NCI-H1436 (cell line): ENCODE measurements around the gene ANKRD34B.
"Not testable (repeated sequence)": the region's sequence is repeated elsewhere in the genome, so short reads cannot be mapped to it uniquely, and the experiment has no call there.

Experiments
- DNase-seq: peaks from one replicate; lab custom pipeline; 2025; lab: John Stamatoyannopoulos, UW

ANKRD34B gene

GRCh38 chr5:80569961-80570786 lies at the start of gene ANKRD34B:
Gene ANKRD34B (minus strand): TSS chr5:80570280. CDS start chr5:80560019, 10,261 bp downstream.
- DNase-seq: peak; percentile 51

- DNase-seq: no peak
Observed at GRCh38 chr5:80619086-80619485, 49.0 kb upstream of the ANKRD34B start.

- DNase-seq: no peak
Observed at GRCh38 chr5:80618438-80618837, 48.4 kb upstream of the ANKRD34B start.

- no peak for DNase-seq
Observed at GRCh38 chr5:80615266-80615914, 45.3 kb upstream of the ANKRD34B start.

- no peak for DNase-seq
Observed at GRCh38 chr5:80609692-80610091, 39.6 kb upstream of the ANKRD34B start.

- no peak for DNase-seq
Observed at GRCh38 chr5:80608731-80609130, 38.7 kb upstream of the ANKRD34B start.

GRCh38 chr5:80607832-80608231 lies 37.8 kb upstream of the ANKRD34B start:
- no peak for DNase-seq

- DNase-seq: no peak
Observed at GRCh38 chr5:80607343-80607742, 37.3 kb upstream of the ANKRD34B start.

- no peak for DNase-seq
Observed at GRCh38 chr5:80600943-80601693, 31.0 kb upstream of the ANKRD34B start.

- no peak for DNase-seq
Observed at GRCh38 chr5:80597500-80597899, 27.4 kb upstream of the ANKRD34B start.

- DNase-seq: no peak
Observed at GRCh38 chr5:80594810-80595209, 24.7 kb upstream of the ANKRD34B start.

- DNase-seq: no peak
Observed at GRCh38 chr5:80592761-80593160, 22.7 kb upstream of the ANKRD34B start.

GRCh38 chr5:80592105-80592504 lies 22.0 kb upstream of the ANKRD34B start:
- DNase-seq: no peak

GRCh38 chr5:80591352-80591751 lies 21.3 kb upstream of the ANKRD34B start:
- no peak for DNase-seq

GRCh38 chr5:80590766-80591165 lies 20.7 kb upstream of the ANKRD34B start:
- no peak for DNase-seq

- no peak for DNase-seq
Observed at GRCh38 chr5:80588858-80589540, 18.9 kb upstream of the ANKRD34B start.

- DNase-seq: no peak
Observed at GRCh38 chr5:80584770-80585169, 14.7 kb upstream of the ANKRD34B start.

- not testable (repeated sequence) for DNase-seq
Observed at GRCh38 chr5:80580291-80580690, 10.2 kb upstream of the ANKRD34B start.

- DNase-seq: no peak
Observed at GRCh38 chr5:80579050-80579449, 9.0 kb upstream of the ANKRD34B start.

GRCh38 chr5:80577707-80578106 lies 7.6 kb upstream of the ANKRD34B start:
- no peak for DNase-seq

GRCh38 chr5:80576383-80576782 lies 6.3 kb upstream of the ANKRD34B start:
- DNase-seq: no peak

- no peak for DNase-seq
Observed at GRCh38 chr5:80573062-80573461, 3.0 kb upstream of the ANKRD34B start.
